PC-9 (cell line): ENCODE data around the gene PDHX.

Source experiments
- CTCF ChIP-seq: fragments of 200-600 bp; sonication (generic); conservative IDR thresholded peaks from 2 replicates; pipeline ENCODE4 v1.6.1; 2017; ENCODE audit warnings: mixed run types, antibody characterized with exemption, mild to moderate bottlenecking, moderate library complexity
- EZH2 ChIP-seq: fragments of 200-600 bp; sonication (generic); IDR thresholded peaks from 2 replicates; pipeline ENCODE4 v1.8.0; 2017; ENCODE audit warnings: antibody characterized with exemption, low read depth

DNA sequence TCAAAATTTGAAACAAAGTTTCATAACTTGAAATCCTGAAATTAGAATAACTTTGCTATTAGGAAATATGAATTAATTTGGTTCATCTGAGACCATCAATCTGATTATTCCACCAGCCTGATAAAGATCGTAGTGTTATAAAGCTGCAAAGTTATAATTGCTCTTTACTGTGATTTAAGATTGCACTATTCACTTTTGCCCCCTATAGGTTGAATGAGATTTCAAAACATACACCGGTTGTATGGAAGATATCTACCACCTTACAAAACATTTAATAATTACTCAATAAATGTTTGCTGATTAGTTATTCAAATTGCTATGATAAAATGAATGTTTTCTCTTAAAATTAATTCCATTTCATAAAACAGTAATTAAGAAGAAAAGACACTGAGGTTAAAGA, 26.3 kb upstream of the PDHX start:
- peak; percentile 63 for TF ChIP-seq CTCF
- no peak for TF ChIP-seq EZH2
